Sigmoid colon (tissue), 7 donors: ENCODE results near the gene AKAP9. TPM values are rescaled to one million over a fixed set of nuclear protein-coding genes. Genes with fewer than 3 reads are reported as not detected.

ENCODE experiments used
- DNase-seq: peaks from one replicate; pipeline ENCODE4 v3.0.0-alpha.2; 2019
- H3K27ac ChIP-seq, 4 donors: fragments of 200-600 bp; sonication (generic); one replicate each; pipeline ENCODE4 v1.5.1; 2016 to 2019; ENCODE audit warnings: mild to moderate bottlenecking in 1 of 4
- H3K27me3 ChIP-seq, 3 donors: fragments of 200-600 bp; sonication (generic); one replicate each; pipeline ENCODE4 v1.5.1; 2019; ENCODE audit warnings: mild to moderate bottlenecking in 1 of 3
- H3K36me3 ChIP-seq, 4 donors: fragments of 200-600 bp; sonication (generic); one replicate each; pipeline ENCODE4 v1.5.1; 2016 to 2019
- H3K4me1 ChIP-seq, 4 donors: fragments of 200-600 bp; sonication (generic); one replicate each; pipeline ENCODE4 v1.5.1; 2017 to 2019
- H3K4me3 ChIP-seq, 4 donors: fragments of 200-600 bp; sonication (generic); one replicate each; pipeline ENCODE4 v1.5.1; 2017 to 2019; ENCODE audit warnings: mild to moderate bottlenecking in 2 of 4, moderate library complexity in 1 of 4
- H3K9me3 ChIP-seq, 4 donors: fragments of 200-600 bp in 3 of 4; sonication (generic) in 3 of 4; one replicate each; pipeline versions ENCODE4 v1.5.1 to v1.6.1; 2013 to 2019
- EP300 ChIP-seq, 4 donors: sonication (generic); formaldehyde crosslinking; IDR thresholded peaks; one replicate each; pipeline ENCODE4 v1.6.1; 2017; ENCODE audit warnings: antibody characterized with exemption in 4 of 4
- POLR2A ChIP-seq, 2 donors: fragments of 450-650 bp; IDR thresholded peaks; one replicate each; pipeline ENCODE4 v1.6.1; 2016; ENCODE audit warnings: antibody characterized with exemption in 2 of 2, mild to moderate bottlenecking in 2 of 2, moderate library complexity in 2 of 2
- POLR2AphosphoS5 ChIP-seq, 4 donors: sonication (generic); formaldehyde crosslinking; IDR thresholded peaks; one replicate each; pipeline ENCODE4 v1.6.1; 2017; ENCODE audit warnings: antibody characterized with exemption in 4 of 4
- WGBS, 2 donors: extraction: QIAGEN DNeasy Blood & Tissue Kit; methylation state at CpG; one replicate each; pipeline ENCODE4 v1.1.7; 2013; 5-methylcytosine and 5-hydroxymethylcytosine counted together
- intact Hi-C: fragments of 100-400 bp; cut with DNase I; formaldehyde crosslinking; loops from one replicate; pipeline ENCODE4 v1.15.1; 2023
- polyA plus RNA-seq, 3 donors: library from polyadenylated mRNA; stranded (reverse); fragments of 200-250 nt; gene quantifications; one replicate each; pipeline ENCODE4 v1.2.3, GENCODE V29; 2013
- total RNA-seq, 4 donors: library from RNA; depleted of rRNA; stranded (reverse); fragments of >200 nt; gene quantifications; one replicate each; pipeline ENCODE4 v1.1.0, GENCODE V29; 2016
- TF ChIP-seq, protein P1 (sequence below), 4 experiments: fragments of 450-650 bp in 3 of 4; fragments of 200-600 bp in 1 of 4; IDR thresholded peaks; one replicate each; pipeline ENCODE4 v1.5.1; 2016 to 2019; ENCODE audit warnings: antibody characterized with exemption in 4 of 4, mild to moderate bottlenecking in 3 of 4, moderate library complexity in 2 of 4
- donor health status: healthy with polysubstance abuse.
- donor health status: Bipolar disorder and iron deficiency.
- donor health status: healthy.

The AKAP9 gene
- total and polyA plus RNA-seq, 7 donors = 34.0 to 90.9 (median 59.9) TPM

DNA sequence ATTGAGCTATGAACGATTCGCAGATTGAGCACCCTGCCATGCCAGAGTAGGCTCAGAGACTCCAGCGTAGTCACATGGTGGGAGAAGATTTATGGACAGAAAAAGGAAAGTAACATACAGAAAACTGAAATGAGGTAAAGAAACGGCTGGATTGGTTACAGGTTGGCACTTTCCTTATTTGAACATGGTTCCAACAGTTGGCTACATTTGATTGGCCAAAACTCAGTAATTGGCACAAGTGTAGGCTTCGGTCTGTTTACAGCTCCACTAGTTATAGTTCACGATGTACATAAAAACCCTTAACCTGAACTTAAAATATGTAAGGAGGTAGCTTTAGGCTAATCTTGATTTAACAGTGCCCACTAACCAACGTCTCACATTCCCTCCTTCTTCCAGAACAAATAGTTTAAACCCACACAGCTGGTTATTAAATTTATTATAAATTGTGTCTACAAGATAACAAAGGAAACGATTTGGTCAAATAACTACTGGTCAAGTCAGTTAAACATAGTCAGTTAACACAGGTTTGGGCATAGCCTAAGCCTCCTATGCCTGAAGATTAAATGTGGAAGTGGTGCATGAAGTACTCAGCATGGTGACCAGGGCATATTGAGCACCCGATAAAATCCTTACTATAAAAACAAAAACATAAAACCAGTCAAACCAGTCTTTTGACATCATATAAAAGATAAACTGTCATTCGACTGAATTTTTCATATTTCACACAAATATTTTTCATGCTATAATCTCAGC is 42.2 kb upstream of the AKAP9 start:
- intact Hi-C loops = no loop called here
- no peak for DNase-seq
- 55 to 78% methylated on average over 10 of the region's 10 CpGs for WGBS, 2 donors
- H3K27me3 ChIP-seq = no peaks in the 10 kb centered on the region
- TF ChIP-seq POLR2A (IDR thresholded peaks at IDR 0.05) (no peak), EP300 (IDR thresholded peaks at IDR 0.05) (no peak), POLR2AphosphoS5 (IDR thresholded peaks at IDR 0.05) (no peak)
- TF ChIP-seq, protein P1, sequence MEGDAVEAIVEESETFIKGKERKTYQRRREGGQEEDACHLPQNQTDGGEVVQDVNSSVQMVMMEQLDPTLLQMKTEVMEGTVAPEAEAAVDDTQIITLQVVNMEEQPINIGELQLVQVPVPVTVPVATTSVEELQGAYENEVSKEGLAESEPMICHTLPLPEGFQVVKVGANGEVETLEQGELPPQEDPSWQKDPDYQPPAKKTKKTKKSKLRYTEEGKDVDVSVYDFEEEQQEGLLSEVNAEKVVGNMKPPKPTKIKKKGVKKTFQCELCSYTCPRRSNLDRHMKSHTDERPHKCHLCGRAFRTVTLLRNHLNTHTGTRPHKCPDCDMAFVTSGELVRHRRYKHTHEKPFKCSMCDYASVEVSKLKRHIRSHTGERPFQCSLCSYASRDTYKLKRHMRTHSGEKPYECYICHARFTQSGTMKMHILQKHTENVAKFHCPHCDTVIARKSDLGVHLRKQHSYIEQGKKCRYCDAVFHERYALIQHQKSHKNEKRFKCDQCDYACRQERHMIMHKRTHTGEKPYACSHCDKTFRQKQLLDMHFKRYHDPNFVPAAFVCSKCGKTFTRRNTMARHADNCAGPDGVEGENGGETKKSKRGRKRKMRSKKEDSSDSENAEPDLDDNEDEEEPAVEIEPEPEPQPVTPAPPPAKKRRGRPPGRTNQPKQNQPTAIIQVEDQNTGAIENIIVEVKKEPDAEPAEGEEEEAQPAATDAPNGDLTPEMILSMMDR (IDR thresholded peaks at IDR 0.05) = no peak
- H3K36me3 ChIP-seq = no peaks in the 10 kb centered on the region
- peaks cover 0 to 17% (median 14%) of the 10 kb centered on the region in 4 donors for H3K4me1 ChIP-seq
- no peak overlapping the region for H3K4me3 ChIP-seq
- no peaks in the 10 kb centered on the region for H3K9me3 ChIP-seq
- H3K27ac ChIP-seq = no peak overlapping the region

DNA sequence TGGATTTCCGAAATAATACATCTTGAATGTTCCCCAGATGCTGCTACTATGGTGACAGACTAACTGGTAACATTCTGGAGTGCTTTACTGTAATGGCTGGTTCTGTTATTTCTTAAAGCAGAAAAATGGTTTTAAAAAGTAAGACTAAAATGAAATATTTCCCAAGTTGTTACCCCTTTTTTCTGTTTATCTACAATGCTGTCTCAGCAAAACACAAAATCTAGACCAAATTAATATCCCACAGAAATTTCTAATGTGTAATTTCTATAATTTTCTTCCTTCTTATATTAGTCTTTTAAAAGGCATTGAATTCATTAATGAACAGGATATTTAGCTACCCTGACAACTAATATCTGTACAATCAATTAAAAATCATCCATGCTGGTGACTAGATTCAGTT is 41.1 kb upstream of the AKAP9 start:
- no peaks in the 10 kb centered on the region for H3K27me3 ChIP-seq
- H3K4me3 ChIP-seq = no peak overlapping the region
- DNase-seq = no peak
- H3K36me3 ChIP-seq = no peaks in the 10 kb centered on the region
- peaks cover 0 to 7% (median 3%) of the 10 kb centered on the region in 4 donors for H3K4me1 ChIP-seq
- no peak overlapping the region for H3K27ac ChIP-seq
- H3K9me3 ChIP-seq = no peaks in the 10 kb centered on the region
- WGBS, 2 donors = 91 to 94% methylated on average over 1 of the region's 1 CpG
- no peak for TF ChIP-seq POLR2A (IDR thresholded peaks at IDR 0.05)
- TF ChIP-seq, protein P1 (IDR thresholded peaks at IDR 0.05) = no peak
- TF ChIP-seq POLR2AphosphoS5 (IDR thresholded peaks at IDR 0.05) = no peak
- no peak for TF ChIP-seq EP300 (IDR thresholded peaks at IDR 0.05)
- intact Hi-C loops = no loop called here

- Histone ChIP-seq H3K27ac (no peak overlapping the region), H3K36me3 (no peaks in the 10 kb centered on the region), H3K4me1 (no peaks in the 10 kb centered on the region), H3K4me3 (no peak overlapping the region), H3K9me3 (no peaks in the 10 kb centered on the region), H3K27me3 (no peaks in the 10 kb centered on the region)
- TF ChIP-seq EP300 (IDR thresholded peaks at IDR 0.05) (no peak), POLR2AphosphoS5 (IDR thresholded peaks at IDR 0.05) (no peak), POLR2A (IDR thresholded peaks at IDR 0.05) (no peak)
- TF ChIP-seq, protein P1 (IDR thresholded peaks at IDR 0.05) = no peak
- intact Hi-C loops = no loop called here
- 78 to 84% methylated on average over 1 of the region's 1 CpG for WGBS, 2 donors
- DNase-seq = no peak
Observed at GRCh38 chr7:91910171-91910570, 30.5 kb upstream of the AKAP9 start.

DNA sequence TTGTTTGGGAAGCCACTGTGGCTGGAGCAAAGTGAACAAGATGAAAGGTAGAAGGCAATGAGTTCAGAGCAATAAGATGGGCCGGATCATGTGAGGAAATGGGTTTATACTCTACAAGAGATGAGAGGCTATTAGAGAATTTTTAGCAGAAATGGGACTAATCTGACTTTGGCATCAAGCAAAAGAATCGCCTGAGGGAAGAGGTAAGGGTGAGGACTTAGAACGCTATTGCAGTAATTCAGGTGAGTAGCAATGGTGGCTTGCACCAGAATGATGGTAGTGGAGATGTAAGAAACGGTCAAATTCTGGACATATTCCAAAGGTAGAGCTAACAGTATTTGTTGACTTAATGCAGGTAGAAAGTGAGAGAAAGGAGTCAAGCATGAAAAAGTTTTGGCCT is 29.5 kb upstream of the AKAP9 start:
- DNase-seq = no peak
- no peaks in the 10 kb centered on the region for H3K4me1 ChIP-seq
- H3K27me3 ChIP-seq = no peaks in the 10 kb centered on the region
- H3K4me3 ChIP-seq = no peak overlapping the region
- no peak for TF ChIP-seq POLR2A (IDR thresholded peaks at IDR 0.05)
- no peak for TF ChIP-seq POLR2AphosphoS5 (IDR thresholded peaks at IDR 0.05)
- TF ChIP-seq, protein P1 (IDR thresholded peaks at IDR 0.05) = no peak
- TF ChIP-seq EP300 (IDR thresholded peaks at IDR 0.05) = no peak
- H3K9me3 ChIP-seq = no peaks in the 10 kb centered on the region
- intact Hi-C loops = no loop called here
- 96% methylated on average over 4 of the region's 4 CpGs for WGBS, 2 donors
- H3K36me3 ChIP-seq = no peaks in the 10 kb centered on the region
- H3K27ac ChIP-seq = no peak overlapping the region

DNA sequence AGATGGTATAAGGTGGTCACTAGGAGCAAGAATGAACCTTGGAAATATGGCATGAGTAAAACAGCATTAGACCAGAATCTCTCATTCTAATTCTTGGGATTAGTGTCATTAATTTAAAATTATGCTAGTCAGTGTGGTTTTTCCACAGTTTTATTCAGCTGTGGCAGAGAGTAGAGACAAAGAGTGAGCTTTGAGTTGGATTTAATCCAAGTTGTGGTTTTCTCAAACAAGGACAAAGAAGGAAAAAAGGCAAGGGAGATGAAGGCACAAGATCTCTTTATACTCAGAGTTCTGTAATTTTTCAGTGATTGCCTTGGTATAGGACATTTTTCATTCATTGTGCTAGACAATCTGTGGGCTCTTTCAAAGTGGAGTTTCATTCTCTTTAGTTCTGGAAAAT is 28.2 kb upstream of the AKAP9 start:
- no peak overlapping the region for H3K27ac ChIP-seq
- H3K9me3 ChIP-seq = no peaks in the 10 kb centered on the region
- H3K4me1 ChIP-seq = no peaks in the 10 kb centered on the region
- no peaks in the 10 kb centered on the region for H3K36me3 ChIP-seq
- intact Hi-C loops = no loop called here
- no peak for DNase-seq
- TF ChIP-seq POLR2A (IDR thresholded peaks at IDR 0.05) (no peak), EP300 (IDR thresholded peaks at IDR 0.05) (no peak), POLR2AphosphoS5 (IDR thresholded peaks at IDR 0.05) (no peak)
- TF ChIP-seq, protein P1 (IDR thresholded peaks at IDR 0.05) = no peak
- H3K27me3 ChIP-seq = no peaks in the 10 kb centered on the region
- H3K4me3 ChIP-seq = no peak overlapping the region
